ENCODE data around the gene ACER3.
"Not testable (repeated sequence)": the region's sequence is repeated elsewhere in the genome, so short reads cannot be mapped to it uniquely, and the experiment has no call there.

Gene ACER3

GRCh38 chr11:77060234-77060633 is 199.5 kb downstream of the ACER3 start:
- DNase-seq (ENCODE audit: low read depth) = no peak

- DNase-seq (ENCODE audit: low read depth) = not testable (repeated sequence)
These were observed 200.5 kb downstream of the ACER3 start for GRCh38 chr11:77061258-77061657.

GRCh38 chr11:77062924-77063323 is 202.2 kb downstream of the ACER3 start:
- DNase-seq (ENCODE audit: low read depth) = no peak

- no peak for DNase-seq (ENCODE audit: low read depth)
These were observed 202.7 kb downstream of the ACER3 start for GRCh38 chr11:77063407-77063806.

GRCh38 chr11:77063861-77064260 is 203.1 kb downstream of the ACER3 start:
- DNase-seq (ENCODE audit: low read depth) = no peak

GRCh38 chr11:77064648-77065217 is 204.0 kb downstream of the ACER3 start:
- DNase-seq (ENCODE audit: low read depth) = no peak

- DNase-seq (ENCODE audit: low read depth) = no peak
These were observed 205.1 kb downstream of the ACER3 start for GRCh38 chr11:77065878-77066228.

GRCh38 chr11:77066229-77067042 is 205.7 kb downstream of the ACER3 start, which contains the start of gene CAPN5:
Gene CAPN5 (plus strand): TSS chr11:77066971. CDS start chr11:77084887, 17,916 bp downstream.
- DNase-seq (ENCODE audit: low read depth) = peak; percentile 73

GRCh38 chr11:77067861-77068443 is 207.2 kb downstream of the ACER3 start:
- DNase-seq (ENCODE audit: low read depth) = no peak

- DNase-seq (ENCODE audit: low read depth) = no peak
These were observed 208.0 kb downstream of the ACER3 start for GRCh38 chr11:77068457-77069335.

GRCh38 chr11:77069336-77069968 is 208.7 kb downstream of the ACER3 start:
- no peak for DNase-seq (ENCODE audit: low read depth)

- no peak for DNase-seq (ENCODE audit: low read depth)
These were observed 209.4 kb downstream of the ACER3 start for GRCh38 chr11:77069969-77070582.

GRCh38 chr11:77071077-77071476 is 210.4 kb downstream of the ACER3 start:
- DNase-seq (ENCODE audit: low read depth) = no peak

- DNase-seq (ENCODE audit: low read depth) = no peak
These were observed 211.2 kb downstream of the ACER3 start for GRCh38 chr11:77071671-77072605.

GRCh38 chr11:77072851-77073327 is 212.2 kb downstream of the ACER3 start:
- DNase-seq (ENCODE audit: low read depth) = no peak

- DNase-seq (ENCODE audit: low read depth) = no peak
These were observed 212.7 kb downstream of the ACER3 start for GRCh38 chr11:77073328-77074001.

- DNase-seq (ENCODE audit: low read depth) = no peak
These were observed 213.5 kb downstream of the ACER3 start for GRCh38 chr11:77074205-77074604.

GRCh38 chr11:77074626-77075221 is 214.0 kb downstream of the ACER3 start:
- DNase-seq (ENCODE audit: low read depth) = no peak

GRCh38 chr11:77075425-77075905 is 214.7 kb downstream of the ACER3 start:
- DNase-seq (ENCODE audit: low read depth) = no peak

All from stimulated activated CD8-positive, alpha-beta memory T cell treated with anti-CD3 and anti-CD28 coated beads, Interleukin-7, amount 100 ng/mL, for 24 hours (primary cell).